GM21447 (cell line): ENCODE data around the gene ADAMTS7.
"Not testable (repeated sequence)": the region's sequence is repeated elsewhere in the genome, so short reads cannot be mapped to it uniquely, and the experiment has no call there.

Experiments used
- ATAC-seq: cut with Tn5 transposase; IDR thresholded peaks from one replicate; pipeline ENCODE4 v1.9.1; 2021; ENCODE audit not compliant: unreplicated experiment

ADAMTS7 gene

DNA sequence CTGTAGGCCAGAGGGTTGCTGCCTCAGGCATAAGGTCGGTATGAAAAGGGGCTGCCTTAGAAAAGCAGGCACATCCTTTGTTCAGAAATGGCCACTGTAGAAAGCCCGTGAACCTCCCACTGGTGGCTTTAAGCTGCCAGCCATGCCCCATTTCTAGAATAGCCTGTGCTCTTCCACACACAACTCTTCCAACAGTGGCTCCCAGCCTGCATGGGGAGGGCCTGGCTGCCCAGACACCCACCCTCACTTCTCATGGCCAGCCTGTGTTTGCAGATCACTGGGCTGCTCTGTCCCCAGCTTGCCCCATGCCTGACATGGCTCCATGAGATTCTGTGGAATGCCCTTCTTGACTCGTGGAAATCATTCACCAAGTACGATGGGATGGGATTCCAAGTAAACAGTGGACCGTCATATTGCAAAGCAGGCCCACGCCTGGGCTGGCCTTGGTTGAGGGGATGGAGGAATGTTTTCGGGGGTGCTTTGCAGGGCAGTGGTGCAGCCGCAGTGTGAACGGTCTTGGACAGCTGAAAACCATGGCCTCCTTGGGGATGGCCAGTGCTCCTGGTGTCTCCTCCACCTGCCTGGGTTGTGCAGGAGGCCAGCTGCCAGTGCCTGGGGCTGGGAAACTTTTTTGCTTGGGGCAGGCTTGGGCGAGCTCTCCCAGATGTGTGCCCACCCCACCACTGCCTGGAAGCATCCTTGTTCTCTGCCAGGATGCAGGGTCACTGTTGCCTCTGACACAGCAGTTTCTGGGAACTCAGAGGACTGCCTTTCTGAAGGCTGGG, 57.3 kb downstream of the ADAMTS7 start:
- not testable (repeated sequence) for ATAC-seq

DNA sequence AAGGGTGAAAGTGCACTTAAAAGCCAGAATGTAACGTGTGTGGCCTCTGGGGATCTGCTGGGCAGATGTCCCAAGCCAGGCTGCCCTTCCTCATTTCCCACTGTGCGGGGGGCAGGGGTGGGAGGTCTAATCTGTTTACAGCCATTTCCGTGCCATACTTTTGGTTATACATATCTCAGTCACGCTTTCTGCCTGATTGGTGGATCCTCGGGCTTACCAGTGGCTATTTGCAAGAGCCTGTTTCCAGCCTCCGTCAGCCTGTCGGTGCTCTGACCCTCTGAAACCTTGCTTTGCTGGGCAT, 58.0 kb downstream of the ADAMTS7 start:
- not testable (repeated sequence) for ATAC-seq

DNA sequence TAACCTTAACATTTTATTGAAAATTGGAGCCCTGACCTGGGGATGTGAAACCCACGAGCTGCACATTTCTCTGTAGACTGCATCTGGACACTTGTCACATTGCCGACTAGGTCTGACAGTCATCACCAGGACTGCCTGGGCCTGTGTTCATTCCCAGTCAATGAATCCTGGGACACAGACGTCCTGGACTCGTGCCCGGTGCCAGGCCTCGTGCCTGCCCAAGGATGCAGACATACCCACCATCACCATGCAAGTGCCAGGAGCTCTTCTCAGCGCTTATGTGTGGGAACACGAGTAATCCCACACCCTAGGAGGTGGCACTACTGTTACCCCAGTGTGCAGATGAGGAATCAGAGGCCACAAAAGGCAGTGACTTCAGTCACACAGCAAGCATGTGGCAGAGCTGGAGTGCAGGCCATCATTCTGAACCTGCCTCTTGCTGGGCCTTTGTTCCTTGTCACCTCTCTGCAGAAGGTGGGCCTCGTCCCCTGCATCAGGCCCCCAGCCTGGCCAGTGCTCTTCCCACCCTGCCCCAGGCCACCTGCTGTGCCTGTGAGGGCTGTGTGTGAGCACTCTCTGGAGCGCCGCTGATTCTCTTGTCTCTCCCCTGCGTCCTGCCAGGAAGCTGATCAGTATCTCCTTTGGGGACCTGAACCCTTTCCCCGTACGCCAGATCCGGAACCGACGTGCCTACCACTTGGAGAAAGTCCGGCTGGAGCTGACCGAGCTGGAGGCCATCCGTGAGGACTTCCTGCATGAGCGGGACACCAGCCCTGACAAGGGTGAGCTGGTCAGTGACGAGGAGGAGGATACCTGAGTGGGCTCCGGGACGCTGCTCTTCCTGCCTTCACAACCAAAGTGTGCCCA, 58.5 kb downstream of the ADAMTS7 start:
- ATAC-seq: no peak

DNA sequence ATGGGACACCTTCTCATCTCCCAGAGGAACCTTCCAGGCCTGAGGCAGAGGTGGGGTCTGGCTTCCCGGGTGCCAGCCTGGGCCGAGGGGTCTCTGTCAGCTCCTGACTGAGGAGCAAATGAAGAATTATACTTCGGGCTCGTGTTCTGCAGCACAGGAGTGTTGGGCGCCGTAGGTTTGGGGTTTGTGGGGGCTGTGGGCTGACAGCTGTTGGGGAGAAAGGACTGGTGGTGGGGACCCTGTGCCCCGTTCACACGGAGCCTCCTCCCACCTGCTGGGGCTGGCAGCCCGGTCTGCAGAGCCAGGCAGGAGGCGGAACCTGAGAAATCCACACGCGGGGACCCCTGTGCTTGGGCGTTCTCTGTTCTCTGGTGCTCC, 59.7 kb downstream of the ADAMTS7 start:
- ATAC-seq: no peak

DNA sequence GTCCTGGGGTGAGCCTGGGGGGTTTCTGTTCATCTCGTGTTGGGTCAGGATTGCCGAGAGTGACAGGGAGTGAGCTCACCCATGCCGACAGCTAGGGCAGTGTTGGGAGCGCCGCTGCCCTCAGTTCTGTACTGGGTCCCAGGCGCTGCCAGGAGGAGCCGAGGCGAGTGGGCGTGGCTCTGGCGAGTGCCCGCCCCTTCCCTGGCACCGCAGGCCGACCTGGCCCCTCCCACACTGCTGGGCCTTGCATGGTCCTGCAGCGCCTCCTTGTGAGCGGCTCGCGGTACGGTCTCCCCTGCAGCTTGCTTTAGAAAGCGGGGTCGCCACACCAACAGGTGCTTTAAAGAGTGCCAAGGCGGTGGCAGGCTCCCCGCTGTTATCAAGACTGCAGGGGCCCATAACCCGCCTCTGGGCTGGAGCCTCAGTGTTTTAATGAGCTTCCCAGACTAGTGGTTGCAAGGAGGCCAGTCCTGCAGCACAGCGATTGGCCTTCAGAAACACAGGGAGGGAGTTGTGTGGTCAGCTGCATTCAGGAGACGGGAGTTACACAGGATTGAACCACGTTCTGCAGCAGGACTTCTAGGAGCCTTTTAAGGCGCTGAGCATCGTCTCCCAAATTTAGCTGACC, 60.2 kb downstream of the ADAMTS7 start:
- ATAC-seq: peak; percentile 80

DNA sequence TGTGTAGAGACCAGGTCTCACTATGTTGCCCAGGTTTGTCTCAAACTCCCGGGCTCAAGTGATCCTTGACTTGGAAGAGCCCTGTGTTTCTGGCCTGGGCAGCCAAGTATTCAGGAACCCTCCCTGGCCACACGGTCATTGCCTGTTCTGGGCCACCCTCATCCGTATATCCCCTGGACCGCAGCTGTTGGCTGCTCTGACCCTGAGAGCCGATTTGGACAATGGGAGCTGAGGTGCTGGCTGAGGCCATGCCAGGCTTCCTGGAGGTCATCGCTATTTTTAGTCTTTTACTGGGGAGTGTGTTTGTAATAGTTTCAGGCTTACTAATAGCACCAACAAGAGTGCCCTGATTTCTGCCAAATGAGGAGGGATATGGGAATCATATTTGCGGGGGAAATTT, 60.7 kb downstream of the ADAMTS7 start:
- ATAC-seq: no peak

DNA sequence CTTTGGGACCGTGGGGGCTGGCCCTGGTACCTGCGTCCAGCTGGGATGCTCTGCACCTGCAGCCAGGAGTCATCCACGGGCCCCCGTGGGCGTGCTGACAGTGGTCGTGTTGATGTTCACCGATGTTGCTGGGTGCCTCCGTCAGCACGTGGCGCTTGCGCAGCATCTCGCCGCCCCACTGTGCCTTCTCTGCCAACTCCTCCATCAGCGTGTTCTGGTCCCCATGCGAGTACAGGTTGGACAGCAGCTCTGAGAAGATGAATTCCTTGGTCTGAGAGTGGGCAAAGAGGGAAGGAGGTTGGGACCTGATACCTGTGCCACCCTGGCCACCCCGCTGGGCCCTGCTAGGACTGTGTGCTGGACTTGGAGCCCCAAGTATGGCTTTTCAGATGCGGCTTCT, 61.4 kb downstream of the ADAMTS7 start:
- ATAC-seq: no peak

DNA sequence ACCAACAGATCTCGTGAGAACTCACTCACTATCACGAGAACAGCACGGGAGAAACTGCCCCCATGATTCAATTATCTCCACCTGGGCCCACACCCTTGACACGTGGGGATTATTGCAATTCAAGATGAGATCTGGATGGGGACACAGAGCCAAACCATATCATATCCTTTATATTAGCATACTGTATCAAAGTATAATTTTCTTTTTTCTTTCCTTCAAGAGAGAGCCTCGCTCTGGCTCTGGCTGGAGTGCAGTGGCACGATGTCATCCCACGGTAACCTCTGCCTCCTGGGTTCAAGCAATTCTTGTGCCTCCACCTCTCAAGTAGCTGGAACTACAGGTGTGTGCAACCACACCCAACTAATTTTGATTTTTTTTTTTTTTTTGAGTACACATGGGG, 63.4 kb downstream of the ADAMTS7 start:
- not testable (repeated sequence) for ATAC-seq

DNA sequence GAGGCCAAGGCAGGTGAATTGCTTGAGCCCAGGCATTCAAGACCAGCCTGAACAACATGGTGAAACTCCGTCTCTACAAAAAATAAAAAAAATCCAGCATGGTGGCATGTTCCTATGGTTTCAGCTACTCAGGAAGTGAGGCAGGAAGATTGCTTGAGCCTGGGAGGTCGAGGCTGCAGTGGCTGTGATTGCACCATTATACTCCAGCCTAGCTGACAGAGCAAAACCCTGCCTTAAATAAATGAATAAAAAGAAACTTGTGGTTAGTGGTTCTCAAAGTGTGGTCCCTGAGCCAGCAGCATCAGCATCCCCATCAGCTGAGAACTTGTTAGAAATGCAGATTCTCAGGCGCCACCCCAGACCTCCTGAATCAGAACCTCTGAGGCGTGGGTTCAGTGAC, 69.6 kb downstream of the ADAMTS7 start:
- ATAC-seq: not testable (repeated sequence)

DNA sequence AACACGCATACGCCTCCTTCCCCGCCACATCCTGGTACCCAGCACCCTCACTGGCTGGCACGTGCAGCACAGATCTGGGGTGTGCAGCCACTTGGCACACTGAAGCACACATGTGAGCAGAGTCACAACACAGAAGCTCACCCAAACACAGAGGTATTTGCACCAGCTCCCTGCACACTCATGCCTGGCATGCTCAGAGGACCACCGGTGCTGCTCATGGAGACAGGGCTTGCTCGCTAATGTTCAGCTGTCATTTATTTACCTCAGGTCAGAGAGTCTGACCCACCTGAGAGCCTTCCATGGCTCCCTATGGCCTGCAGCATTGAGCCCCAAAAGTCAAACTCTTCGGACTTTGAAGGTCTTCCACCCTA, 70.4 kb downstream of the ADAMTS7 start:
- no peak for ATAC-seq

DNA sequence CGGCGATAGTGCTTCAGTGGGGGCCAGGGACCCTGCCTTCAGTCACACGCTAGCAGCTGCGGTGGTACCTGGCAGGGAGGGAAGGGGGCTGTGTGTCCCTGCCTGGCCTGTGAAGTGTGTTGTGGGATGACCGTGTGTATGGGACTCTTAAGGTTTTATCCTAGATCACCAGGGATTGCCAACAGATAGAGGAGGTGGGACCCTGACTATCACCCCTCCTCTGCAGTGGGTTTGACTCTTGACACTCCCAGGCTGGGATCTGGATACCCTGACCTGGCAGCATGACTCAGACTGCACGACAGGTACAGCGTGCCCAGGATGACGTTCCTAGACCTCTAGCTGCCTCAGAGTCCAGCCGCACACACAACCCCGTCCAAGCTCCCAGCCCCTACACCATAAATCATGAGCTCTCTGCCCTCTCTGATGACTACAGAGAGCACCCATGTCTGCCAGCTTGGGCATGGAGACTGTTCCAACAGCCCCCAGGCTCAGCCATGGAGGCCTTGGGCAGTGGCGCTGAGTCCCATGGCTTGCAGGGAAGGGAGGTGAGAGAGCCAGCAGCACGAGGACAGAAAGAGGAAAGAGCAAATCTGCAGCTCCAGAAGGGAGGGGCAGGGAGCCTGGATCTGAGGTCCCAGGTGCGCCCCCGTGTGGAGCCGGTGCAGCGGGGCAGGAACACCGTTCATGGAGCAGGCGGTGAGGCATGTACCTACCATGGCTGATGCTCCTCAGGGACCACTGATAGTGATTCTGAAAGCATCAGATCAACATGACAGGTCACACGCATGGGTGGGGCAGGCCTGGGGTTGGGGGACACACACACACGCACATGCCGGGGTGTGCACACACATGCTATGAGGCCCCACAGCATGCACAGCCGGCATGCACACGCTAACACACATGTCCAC, 71.0 kb downstream of the ADAMTS7 start:
- ATAC-seq: no peak

DNA sequence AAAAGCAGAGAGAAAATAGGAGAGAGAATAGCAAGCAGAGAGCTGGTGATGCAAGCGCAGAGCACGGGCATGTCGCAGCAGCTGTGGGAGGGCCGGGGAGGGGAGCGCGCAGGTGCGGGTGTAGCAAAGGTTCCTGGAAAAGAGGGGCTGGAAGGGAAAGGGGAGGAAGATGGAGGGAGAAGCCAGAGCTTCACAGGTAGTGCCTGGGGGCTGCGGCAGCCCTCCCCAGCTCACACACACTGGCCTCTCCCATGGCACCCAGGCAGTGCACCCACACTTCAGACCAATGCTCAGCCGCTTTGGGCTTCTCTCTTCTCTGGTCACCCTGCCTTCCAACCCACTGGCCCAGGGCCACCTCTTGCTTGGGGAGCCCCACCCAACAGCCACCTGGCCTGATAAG, 72.1 kb downstream of the ADAMTS7 start:
- no peak for ATAC-seq

DNA sequence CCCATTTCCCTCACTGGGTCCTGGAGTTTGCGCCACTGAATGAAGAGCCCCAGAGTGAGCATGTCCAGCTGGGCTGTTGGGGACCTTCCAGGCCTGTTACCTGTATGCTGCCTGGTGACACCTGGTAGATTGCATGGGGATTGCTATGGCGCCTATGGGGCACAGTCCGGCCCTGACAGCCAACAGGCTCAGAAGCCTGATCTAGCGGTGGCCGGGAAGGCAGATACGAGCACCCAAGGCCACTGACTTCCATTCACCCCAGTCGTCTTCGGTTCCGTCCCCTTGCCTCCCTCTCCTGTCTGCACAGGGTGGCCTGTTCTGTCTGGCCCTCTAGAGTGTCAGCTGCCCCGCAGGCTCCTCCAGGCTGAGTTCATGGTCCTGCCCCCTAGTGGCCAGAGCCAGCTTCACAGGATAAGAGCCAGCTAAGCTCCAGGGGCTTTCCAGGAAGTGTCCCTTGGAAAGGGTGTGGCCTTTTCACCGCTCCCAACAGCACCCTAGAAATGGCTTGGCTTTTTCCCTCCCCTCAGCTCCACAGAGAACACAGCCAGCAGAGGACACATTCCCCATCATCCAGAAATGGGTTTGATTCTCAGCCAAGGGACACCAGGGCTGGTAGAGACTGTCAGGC, 73.2 kb downstream of the ADAMTS7 start:
- ATAC-seq: not testable (repeated sequence)

DNA sequence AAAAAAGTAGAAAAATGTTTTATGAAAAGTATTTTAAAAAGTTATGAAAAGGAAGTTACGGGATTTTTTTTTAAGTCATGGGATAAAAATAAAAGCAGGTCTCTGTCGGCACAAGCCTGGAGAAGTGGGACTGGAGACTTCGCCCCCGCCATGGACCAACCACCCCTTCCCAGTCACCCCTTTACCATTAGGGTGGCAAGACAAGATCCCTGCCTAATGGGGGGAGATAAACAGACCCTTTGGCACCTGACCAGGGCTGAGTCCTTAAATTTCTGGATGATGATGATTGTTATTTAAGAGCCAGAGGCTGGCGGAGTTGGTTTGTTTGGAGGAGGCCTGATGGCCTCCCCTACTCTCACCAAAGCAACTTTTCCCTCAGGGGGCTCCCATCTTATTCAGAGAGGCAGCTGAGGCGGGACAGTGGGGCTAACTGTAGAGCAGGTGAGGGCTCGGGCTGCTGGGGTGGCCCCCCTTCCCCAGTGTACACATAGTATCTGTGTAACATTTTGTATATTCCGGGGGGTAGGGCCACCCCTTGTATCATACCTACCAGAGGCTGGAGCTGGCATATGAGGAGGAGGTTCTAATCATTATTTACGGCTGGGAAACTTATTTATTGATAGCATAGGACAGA, 74.0 kb downstream of the ADAMTS7 start:
- ATAC-seq: no peak

DNA sequence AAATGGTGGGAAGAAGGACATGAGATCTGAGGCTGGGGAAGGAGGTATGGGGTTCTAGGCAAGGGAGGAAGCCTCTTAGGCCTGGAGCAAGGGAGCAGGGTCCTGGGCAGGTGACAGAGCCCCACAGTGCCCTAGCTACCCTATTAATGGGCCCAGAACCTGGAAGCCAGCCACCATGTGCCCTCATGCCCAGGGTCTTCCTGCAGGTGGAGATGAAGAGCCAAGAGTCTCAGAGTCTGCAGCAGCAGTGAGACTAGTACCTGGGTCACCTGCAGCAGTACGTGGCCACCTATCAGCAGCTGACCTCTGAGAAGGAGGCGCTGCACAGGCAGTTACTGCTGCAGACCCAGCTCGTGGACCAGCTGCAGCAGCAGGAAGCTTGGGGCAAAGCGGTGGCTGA, 75.0 kb downstream of the ADAMTS7 start:
- not testable (repeated sequence) for ATAC-seq

DNA sequence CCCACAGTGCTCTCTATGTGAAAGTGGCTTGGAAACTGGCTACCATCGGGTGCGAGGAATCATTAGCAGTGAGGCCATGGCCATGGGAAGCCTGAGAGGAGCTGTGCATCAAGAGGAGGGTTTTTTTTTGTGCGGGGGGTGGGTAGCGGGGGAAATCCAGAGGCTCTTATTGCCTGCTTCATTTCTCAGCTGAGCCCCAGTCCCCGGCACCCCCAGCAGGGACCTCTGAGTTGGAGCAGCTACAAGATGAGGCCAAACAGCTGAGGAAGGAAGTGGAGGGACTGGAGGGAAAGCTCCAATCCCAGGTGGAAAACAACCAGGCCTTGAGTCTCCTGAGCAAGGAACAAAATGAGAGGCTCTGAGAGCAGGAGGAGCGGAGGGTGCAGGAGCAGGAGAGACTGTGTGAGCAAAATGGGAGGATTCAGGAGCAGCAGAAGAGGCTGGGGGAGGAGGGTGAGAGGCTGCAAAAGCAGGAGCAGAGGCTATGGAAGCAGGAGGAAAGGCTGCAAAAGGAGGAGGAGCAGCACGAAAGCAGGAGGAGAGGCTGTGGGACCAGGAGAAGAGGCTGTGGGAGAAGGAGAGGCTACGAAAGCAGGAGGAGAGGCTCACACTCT, 76.7 kb downstream of the ADAMTS7 start:
- ATAC-seq: no peak

DNA sequence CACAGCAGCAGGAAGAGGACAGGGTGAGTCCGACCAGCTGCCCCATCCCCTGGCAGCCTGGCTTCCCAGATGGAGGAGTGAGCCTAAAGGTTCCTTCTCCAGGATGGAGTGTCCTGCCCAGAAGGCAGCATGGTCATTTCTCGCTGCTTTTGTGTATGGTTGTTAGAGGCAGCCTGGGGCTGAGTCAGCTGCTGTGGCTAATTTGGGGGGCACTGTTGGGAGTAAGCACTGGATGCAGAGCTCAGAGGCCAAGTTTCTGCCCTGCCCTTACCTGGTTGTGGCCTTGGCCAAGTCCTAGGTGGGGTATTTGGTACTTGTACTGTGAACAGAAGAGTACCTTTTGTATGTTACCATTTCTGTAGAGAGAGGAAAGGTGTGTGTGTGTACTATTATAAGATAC, 78.6 kb downstream of the ADAMTS7 start:
- ATAC-seq: no peak

DNA sequence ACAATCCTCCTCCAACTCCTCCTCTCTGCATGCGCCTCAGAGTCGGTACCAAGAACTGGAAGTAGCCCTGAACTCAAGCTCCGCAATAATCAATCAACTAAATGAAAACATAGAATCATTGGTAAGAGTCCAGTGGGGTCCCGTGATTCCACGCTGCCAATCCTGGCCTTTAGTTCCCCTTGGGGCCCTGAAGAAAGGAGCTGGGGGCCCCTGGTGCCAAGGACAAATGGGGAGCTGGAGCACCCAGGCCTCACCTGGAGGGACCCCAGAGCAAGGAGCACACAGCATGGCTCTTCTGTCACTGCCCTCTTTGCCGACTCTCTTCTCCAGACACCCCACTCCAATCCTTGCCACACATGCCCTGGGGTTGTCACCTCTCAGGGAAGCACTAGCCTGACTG, 80.3 kb downstream of the ADAMTS7 start:
- no peak for ATAC-seq

DNA sequence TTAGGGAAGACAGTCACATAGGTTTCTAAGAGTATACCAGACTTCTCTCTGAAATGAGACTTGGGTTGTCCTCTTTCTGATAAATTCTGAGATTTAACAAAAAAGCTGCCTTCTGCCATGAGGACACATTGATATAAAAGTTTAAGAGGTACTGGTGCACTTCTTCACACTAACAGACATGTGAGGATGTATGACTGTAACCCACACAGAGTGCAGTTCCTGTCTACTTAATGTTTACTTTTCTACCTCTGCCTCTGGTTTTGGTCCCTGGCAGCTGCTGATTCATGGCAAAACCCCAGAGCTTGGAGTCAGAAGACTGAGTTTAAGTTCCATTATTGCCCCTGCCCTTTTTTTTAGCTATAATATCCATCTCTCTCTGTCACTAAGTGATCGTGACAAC, 82.8 kb downstream of the ADAMTS7 start:
- not testable (repeated sequence) for ATAC-seq

DNA sequence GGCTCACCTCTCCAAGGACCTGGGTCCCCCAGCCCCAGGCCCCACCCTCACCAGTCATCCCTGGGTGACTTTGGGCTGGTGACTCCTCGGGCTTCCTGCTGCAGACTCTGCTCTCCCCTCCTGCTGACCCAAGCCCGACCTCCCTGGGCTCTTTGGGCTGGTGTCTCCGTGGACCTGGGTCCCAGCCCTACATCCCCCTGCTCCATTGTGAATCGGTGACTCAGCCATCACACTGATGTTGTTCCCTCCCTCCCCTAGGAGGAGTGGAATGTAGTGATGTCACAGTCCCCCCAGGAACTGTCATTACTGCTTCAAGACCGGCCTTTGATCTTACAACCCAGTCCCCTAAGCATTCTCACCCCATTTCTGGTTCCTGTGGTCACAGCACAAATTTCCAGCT, 83.7 kb downstream of the ADAMTS7 start:
- no peak for ATAC-seq
